ENCODE results near the gene CDON.
"Not testable (repeated sequence)": the region's sequence is repeated elsewhere in the genome, so short reads cannot be mapped to it uniquely, and the experiment has no call there.

CDON gene

DNA sequence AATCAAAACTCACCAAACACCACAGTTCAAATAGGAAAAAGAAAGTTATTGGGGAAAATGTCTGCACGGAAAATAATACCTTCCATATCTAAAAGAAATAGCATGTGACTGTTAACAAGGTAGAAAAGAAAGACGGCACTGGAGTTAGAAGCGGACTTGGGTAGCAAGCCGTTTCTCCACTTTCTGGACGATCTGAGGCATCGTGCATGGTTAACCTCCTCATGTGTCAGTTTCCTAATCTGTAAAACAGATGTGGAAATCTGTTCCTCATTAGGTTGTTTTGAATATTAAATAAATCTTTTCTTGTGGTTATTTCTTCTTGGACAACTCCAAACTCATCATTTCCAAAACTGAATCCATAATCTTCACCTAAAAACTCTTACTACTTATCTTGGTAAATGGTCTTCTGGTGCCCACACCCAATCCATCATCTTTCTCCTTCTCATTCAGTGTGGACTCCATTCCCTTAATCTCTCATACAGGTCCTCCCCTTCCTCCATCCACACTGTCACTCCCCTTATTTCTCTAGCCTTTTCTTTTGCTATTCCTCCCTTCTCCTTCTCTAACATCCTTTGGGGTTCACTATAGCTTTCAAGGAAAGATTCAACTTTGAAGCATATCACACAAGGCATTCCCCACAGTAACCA, 63.3 kb downstream of the CDON start:
- DNase-seq (ENCODE audit: low read depth in 2 of 2, low spot score in 1 of 2) = no peak

DNA sequence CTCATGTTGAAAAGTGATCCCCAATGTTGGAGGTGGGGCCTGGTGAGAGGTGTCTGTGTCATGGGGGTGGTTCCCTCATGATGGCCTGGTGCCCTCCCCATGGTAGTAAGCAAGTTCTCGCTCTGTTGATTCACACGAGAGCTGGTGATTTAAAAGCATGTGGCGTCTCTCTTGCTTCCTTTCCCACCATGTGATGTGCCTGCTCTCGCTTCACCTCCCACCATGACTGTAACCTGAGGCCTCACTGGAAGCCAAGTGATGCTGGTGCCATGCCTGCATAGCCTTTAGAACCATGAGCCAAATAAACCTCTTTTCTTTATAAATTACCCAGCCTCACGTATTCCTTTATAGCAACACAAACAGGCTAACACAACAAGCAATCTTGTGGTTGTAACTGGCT, 64.4 kb downstream of the CDON start:
- DNase-seq (ENCODE audit: low read depth in 2 of 2, low spot score in 1 of 2) = no peak

- no peak for DNase-seq (ENCODE audit: low read depth in 2 of 2, low spot score in 1 of 2)
Observed at GRCh38 chr11:125995313-125995712, 67.4 kb downstream of the CDON start.

GRCh38 chr11:125994509-125994908, 68.2 kb downstream of the CDON start:
- DNase-seq (ENCODE audit: low read depth in 2 of 2, low spot score in 1 of 2) = no peak

GRCh38 chr11:125992893-125993292, 69.8 kb downstream of the CDON start:
- DNase-seq (ENCODE audit: low read depth in 2 of 2, low spot score in 1 of 2) = no peak

GRCh38 chr11:125990244-125990643, 72.4 kb downstream of the CDON start:
- no peak for DNase-seq (ENCODE audit: low read depth in 2 of 2, low spot score in 1 of 2)

GRCh38 chr11:125987066-125987641, 75.5 kb downstream of the CDON start:
- DNase-seq (ENCODE audit: low read depth in 2 of 2, low spot score in 1 of 2) = no peak

DNA sequence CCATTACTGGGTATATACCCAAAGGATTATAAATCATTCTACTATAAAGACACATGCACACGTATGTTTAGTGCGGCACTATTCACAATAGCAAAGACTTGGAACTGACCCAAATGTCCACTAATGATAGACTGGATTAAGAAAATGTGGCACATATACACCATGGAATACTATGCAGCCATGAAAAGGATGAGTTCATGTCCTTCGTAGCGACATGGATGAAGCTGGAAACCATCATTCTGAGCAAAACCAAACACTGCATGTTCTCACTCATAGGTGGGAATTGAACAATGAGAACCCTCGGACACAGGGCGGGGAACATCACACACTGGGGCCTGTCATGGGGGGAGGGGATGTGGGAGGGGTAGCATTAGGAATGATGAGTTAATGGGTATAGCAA, 76.7 kb downstream of the CDON start:
- not testable (repeated sequence) for DNase-seq (ENCODE audit: low read depth in 2 of 2, low spot score in 1 of 2)

DNA sequence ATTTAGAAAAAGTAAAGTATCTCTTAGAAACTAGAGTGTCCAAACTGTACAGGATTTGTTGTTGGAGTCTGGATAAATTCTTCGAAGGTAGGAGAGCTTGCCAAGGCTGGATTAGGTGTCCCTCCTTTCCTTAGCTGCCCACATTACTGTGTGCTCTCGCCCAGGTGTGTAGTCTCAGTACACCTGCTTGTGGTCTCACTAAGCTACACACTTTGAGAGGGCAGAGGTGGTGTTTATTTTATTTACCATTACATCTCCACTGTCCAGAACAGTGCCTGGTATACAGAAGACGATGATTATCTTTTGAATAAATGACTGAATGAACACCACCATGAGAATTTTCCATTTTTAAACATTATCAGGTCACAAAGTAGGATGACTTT, 80.3 kb downstream of the CDON start:
- DNase-seq (ENCODE audit: low read depth in 2 of 2, low spot score in 1 of 2) = no peak

DNA sequence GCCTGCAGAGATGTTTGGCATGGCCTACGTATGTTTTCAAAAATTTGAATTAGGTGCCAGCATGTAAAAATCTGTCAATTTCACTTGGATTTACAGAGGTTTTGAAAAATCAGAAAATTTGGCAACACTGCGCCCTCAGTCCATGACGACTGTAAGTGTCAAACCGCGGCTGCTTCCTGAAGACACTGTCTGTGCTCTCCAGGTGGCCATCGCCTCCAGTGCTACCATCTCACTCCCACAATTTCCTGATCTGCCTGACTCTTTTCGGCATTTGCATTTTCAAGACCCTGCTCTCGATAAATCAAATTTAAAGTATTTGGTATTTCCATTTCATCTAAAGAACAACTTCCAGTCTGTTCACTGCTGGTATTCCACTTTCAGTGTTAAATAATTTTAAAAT, 82.2 kb downstream of the CDON start:
- no peak for DNase-seq (ENCODE audit: low read depth in 2 of 2, low spot score in 1 of 2)

GRCh38 chr11:125979511-125979910, 83.2 kb downstream of the CDON start:
- no peak for DNase-seq (ENCODE audit: low read depth in 2 of 2, low spot score in 1 of 2)

DNA sequence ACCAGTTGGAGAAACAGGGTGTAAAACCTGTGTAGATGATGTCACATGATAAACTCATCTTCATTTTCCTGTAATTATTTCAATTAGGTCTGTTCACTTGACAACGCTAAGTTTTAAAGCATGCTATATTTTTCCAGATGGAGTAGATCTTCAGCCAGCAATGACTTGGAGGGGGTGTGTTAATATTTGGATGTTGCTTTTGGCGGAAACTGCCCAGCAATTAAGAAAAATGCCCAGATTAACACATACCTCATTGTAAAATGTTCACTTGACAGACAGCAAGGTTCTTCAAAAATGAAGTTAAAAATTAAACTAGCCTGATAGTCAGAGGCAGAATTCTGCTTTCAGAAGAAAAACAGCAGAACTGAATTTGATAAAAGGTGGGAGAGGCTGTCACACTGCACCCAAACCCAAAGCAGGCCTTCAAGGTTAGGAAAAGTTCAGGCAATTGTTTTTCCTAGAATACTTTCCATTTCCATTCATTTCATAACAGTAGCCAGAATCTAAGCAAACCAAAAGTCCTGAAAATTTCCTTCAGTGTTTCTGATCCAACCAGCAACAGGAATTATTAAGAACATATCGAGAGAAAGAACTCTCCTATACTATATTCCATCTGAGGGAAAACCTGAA, 83.8 kb downstream of the CDON start:
- no peak for DNase-seq (ENCODE audit: low read depth in 2 of 2, low spot score in 1 of 2)

DNA sequence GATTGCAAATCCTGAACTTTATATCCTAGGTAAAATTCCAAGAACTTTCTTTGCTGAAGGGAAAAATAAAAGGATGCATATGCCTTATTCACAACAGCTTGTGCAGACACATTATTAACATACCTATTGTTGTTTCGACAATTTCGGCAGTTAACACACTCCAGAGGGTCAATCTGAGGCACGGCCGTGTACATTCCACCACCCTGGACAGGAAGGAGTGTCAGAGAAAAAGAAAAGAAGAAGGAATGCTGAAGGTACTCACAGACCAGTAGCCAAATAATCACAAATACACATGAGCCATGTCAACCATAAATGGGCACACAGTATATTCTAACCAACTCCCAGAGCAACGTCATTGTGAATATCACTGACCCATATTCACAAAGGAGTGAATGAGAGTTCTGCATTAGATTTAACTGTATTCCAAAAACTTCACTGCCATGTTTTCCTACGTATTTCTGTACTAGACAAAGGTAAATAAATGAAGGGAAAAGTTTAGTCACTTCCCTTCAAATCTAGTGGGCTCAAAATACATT, 84.4 kb downstream of the CDON start:
- no peak for DNase-seq (ENCODE audit: low read depth in 2 of 2, low spot score in 1 of 2)

DNA sequence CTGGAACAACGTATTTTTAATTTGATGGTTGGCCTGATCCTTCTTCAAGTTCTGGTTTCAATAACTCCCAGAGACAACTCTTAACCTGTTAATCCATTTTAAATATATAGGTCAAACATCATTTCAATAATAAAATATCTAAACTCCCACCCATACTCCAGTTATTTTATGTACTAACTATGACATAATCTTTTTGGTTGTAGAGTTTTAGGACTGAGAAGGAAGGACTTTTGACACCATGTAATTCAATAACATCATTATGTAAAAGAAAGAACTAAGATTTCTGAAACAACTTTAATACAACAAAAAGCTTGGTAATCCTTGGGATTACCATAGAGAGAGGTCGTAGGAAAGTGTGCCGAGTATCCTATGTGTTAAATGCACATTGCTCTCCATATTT, 85.3 kb downstream of the CDON start:
- DNase-seq (ENCODE audit: low read depth in 2 of 2, low spot score in 1 of 2) = no peak

DNA sequence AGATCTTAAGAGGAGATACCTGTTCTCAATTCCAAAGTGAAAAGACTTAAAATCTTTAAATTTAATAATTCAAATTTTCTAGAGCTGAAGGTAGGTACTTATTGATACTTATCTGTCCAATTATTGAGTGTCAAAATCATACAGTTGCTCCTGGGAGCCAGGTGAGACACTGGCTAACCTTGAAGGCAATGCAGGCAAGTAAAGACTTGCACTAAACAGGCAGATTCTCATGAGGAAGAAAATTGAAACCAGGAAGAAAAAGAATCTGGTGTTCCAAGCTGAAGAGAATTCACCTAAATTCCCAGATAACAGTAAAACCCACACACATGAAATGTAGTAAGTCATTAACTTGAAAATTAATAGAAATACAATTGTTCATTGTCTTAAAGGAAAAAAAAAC, 86.5 kb downstream of the CDON start:
- no peak for DNase-seq (ENCODE audit: low read depth in 2 of 2, low spot score in 1 of 2)

GRCh38 chr11:125975634-125976033, 87.0 kb downstream of the CDON start:
- DNase-seq (ENCODE audit: low read depth in 2 of 2, low spot score in 1 of 2) = no peak

GRCh38 chr11:125974284-125974683, 88.4 kb downstream of the CDON start:
- no peak for DNase-seq (ENCODE audit: low read depth in 2 of 2, low spot score in 1 of 2)

- no peak for DNase-seq (ENCODE audit: low read depth in 2 of 2, low spot score in 1 of 2)
Observed at GRCh38 chr11:125971618-125972017, 91.0 kb downstream of the CDON start.

DNA sequence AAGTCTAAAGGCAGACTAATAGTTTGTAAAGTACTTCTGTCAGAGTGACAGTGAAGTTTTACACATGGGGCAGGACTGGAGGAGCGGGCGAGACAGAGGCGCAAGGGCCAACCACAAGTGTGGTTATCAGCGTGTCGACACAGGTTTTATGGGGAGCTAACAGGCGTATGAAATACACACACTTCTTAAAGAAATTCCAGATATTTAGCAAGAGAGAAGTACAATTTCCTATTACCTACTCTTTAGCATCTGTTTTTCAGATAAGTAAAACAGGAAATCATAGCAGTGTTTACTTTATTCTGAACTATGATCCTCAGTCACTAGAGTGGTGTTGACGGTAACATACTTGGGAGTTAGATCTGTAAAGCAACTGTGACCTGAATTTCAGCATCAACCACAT, 94.3 kb downstream of the CDON start:
- no peak for DNase-seq (ENCODE audit: low read depth in 2 of 2, low spot score in 1 of 2)

DNA sequence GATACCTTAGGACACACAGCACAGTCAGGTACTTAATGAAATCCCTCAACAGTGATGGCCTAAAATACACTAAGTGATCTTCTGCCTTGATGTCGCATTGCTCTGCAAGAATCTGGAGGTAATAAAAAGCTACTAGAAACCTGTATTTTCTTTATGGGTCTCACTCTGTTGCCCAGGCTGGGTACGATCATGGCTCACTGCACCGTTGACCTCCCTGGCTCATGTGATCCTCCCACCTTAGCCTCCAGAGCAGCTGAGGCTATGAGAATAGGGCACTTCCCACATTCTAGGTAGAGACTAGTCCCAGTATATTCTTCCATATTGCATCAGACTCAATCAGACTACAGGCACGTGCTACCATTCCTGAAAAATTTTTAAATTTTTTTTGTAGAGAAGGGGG, 95.2 kb downstream of the CDON start:
- DNase-seq (ENCODE audit: low read depth in 2 of 2, low spot score in 1 of 2) = no peak

GRCh38 chr11:125960771-125961170, 101.9 kb downstream of the CDON start:
- DNase-seq (ENCODE audit: low read depth in 2 of 2, low spot score in 1 of 2) = no peak

DNA sequence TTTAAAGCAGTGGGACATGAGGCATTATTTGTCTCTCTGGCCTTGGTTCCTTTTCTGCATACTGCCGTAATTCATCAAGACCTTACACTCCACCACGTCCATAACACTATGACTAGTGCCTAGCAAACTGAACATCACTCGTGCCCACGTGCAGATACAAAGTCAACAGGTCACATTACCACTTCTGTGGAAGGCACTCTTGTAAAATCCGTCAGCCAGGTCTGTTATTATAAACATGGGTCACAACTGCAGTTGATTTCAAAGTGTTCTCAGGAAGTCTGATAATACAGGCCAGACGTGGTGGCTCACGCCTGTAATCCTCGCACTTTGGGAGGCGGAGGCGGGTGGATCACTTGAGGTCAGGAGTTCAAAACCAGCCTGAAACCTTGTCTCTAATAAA, 102.7 kb downstream of the CDON start:
- DNase-seq (ENCODE audit: low read depth in 2 of 2, low spot score in 1 of 2) = no peak

- DNase-seq (ENCODE audit: low read depth in 2 of 2, low spot score in 1 of 2) = no peak
Observed at GRCh38 chr11:125959511-125959910, 103.2 kb downstream of the CDON start.
